ENCODE measurements around the gene TRIM52. TPM values are rescaled to one million over a fixed set of nuclear protein-coding genes. Genes with fewer than 3 reads are reported as not detected.
A peak's percentile ranks its signal among the peaks of the same experiment; 100 is the strongest.

TRIM52 gene
- total RNA-seq, 1 experiment from 2014 or later = 7.6 TPM

DNA sequence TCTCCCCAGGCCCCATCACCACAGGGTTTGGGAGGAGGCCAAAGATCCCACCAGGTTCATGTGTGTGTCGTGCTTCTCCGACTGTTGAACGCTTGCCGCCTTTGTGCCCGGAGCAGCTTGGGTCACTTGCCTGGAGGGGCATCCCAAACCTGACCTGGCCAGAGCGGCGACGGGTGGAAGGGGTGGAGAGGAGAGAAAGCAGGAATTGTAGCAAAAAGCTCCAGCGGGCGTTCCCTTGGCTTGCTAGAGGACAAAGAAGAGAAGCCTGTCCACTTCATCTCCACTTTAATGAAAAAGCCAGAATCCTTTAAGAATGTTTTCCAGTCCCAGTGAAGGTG, 40.8 kb downstream of the TRIM52 start (continued):
- TF ChIP-seq CBX3 (IDR thresholded peaks at IDR 0.05; ENCODE audit: low read depth) = no peak
- TF ChIP-seq POLR2AphosphoS5 (IDR thresholded peaks at IDR 0.05; ENCODE audit: low read depth, low read length) = no peak
- TF ChIP-seq, protein P1, sequence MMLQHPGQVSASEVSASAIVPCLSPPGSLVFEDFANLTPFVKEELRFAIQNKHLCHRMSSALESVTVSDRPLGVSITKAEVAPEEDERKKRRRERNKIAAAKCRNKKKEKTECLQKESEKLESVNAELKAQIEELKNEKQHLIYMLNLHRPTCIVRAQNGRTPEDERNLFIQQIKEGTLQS (IDR thresholded peaks at IDR 0.05) = no peak
- no peak for TF ChIP-seq CEBPB (IDR thresholded peaks at IDR 0.05; ENCODE audit: low read depth)
- TF ChIP-seq SRF (IDR thresholded peaks at IDR 0.05; ENCODE audit: low read depth) = no peak
- TF ChIP-seq ZNF274 (IDR thresholded peaks at IDR 0.05; ENCODE audit: low read depth, low read length) = no peak
- no peak for TF ChIP-seq YY1 (IDR thresholded peaks at IDR 0.05; ENCODE audit: extremely low read depth, insufficient replicate concordance, low read depth, low read length)

DNA sequence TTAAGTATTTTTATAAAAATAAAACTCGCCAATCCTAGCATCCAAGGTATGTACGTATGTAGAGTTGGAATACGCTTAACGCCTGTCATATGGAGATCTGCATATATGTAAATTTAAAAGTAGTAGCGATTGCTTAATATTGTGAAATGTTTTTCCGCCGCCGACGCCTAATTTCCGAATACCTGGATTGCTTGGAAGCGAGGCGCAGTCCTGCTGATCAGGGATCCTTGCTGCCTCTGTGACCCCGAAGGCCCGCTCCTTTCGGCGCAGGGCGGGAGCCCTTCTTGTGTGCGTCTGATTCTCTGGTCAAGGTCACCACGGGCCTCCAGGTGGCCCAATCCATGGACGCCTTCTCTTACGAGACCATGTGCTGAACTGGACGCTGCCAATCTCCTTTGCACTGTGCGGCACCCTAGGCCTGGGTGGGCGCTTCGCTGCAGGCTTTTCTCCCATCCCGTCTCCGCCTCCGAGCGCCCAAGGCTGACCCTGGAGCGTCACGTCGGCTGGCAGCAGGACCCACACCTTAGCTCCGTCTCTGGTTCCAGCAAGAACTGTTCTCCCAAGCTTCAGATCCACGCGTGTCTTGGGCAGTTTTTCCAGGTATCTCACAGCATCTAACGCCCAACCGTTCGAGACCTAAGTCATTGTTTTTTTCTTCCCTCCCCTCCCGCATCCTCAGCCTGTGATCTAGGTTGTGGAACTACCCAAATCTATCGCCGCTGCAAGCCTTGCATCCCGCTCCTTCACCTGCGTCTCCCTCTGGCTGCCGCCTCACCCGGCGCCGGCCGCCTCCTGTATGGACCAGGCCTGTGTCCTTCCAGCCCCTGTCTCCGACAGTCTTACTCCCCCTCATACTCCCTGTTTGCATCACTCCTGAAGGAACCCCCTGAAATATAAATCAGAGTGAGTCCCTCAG, 41.4 kb downstream of the TRIM52 start:
- no peak for TF ChIP-seq POLR2A (IDR thresholded peaks at IDR 0.05; ENCODE audit: borderline replicate concordance, extremely low read depth, insufficient read depth, insufficient read length)
- TF ChIP-seq FOSL1 (IDR thresholded peaks at IDR 0.05; ENCODE audit: low read depth) = no peak
- TF ChIP-seq EZH2phosphoT487 (IDR thresholded peaks at IDR 0.05; ENCODE audit: borderline replicate concordance) = no peak
- no peak for TF ChIP-seq JUND (IDR thresholded peaks at IDR 0.05)
- TF ChIP-seq ZNF274 (IDR thresholded peaks at IDR 0.05; ENCODE audit: low read depth, low read length) = no peak
- TF ChIP-seq SRF (IDR thresholded peaks at IDR 0.05; ENCODE audit: low read depth) = no peak
- TF ChIP-seq, protein P2, sequence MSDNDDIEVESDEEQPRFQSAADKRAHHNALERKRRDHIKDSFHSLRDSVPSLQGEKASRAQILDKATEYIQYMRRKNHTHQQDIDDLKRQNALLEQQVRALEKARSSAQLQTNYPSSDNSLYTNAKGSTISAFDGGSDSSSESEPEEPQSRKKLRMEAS (IDR thresholded peaks at IDR 0.05) = no peak
- no peak for TF ChIP-seq POLR2AphosphoS5 (IDR thresholded peaks at IDR 0.05; ENCODE audit: low read depth, low read length)
- no peak for TF ChIP-seq EZH2 (IDR thresholded peaks at IDR 0.05)
- intact Hi-C loops (cut with micrococcal nuclease) = loop anchor here (5.0 kb wide), 1 partner anchor 47 kb away; no protein-coding TSS in a partner anchor
- no peak overlapping the region for H3K9ac ChIP-seq (ENCODE audit: low read length)
- DNase-seq (ENCODE audit: low read depth, low spot score) (no peak), ATAC-seq (no peak)
- H3K4me1 ChIP-seq (ENCODE audit: control insufficient read depth in 1 of 2, insufficient read depth in 2 of 2, low read length in 2 of 2) = peaks cover 16 to 47% of the 10 kb centered on the region in 2 experiments
- no peaks in the 10 kb centered on the region for H4K20me1 ChIP-seq (ENCODE audit: insufficient read depth)
- no TSS peak for BruUV-seq (replicated peaks)
- peak overlapping the region; percentile 70 for H3K4me2 ChIP-seq (ENCODE audit: low read length)
- peak overlapping the region; percentile 94 for H2AFZ ChIP-seq (ENCODE audit: low read depth, low read length, poor library complexity, severe bottlenecking)
- no peak overlapping the region; a peak in 1 of 4 replicates for H3K4me3 ChIP-seq (replicated peaks in 1 of 2; ENCODE audit: low read depth in 1 of 2, low read length in 2 of 2)
- H3K9me2 ChIP-seq (ENCODE audit: insufficient read depth) = no peaks in the 10 kb centered on the region
- H3K27me3 ChIP-seq (ENCODE audit: insufficient read depth, low read length) = no peaks in the 10 kb centered on the region
- RAD21 ChIA-PET (ENCODE audit: low non-redundant PET in 1 of 2, low total read pairs in 2 of 2, uncharacterized antibody in 2 of 2, unreplicated experiment in 2 of 2) = no interaction called here
- H3K27ac ChIP-seq (ENCODE audit: low read depth, low read length) = peak overlapping the region; percentile 15; the same call in 1 of the 2 replicates
- H3K36me3 ChIP-seq (ENCODE audit: control insufficient read depth in 1 of 2, insufficient read depth in 2 of 2, low read length in 2 of 2) = no peaks in the 10 kb centered on the region
- no peaks in the 10 kb centered on the region for H3K9me3 ChIP-seq (ENCODE audit: control insufficient read depth in 1 of 2, insufficient read depth in 1 of 2, low read depth in 1 of 2, low read length in 2 of 2)
- CTCF ChIA-PET = no interaction called here
- H3K79me2 ChIP-seq (ENCODE audit: insufficient read depth, low read length) = peaks cover 7% of the 10 kb centered on the region
- POLR2A ChIA-PET = no interaction called here
